Stimulated activated CD8-positive, alpha-beta memory T cell treated with anti-CD3 and anti-CD28 coated beads, Interleukin-12 subunit alpha, Interleukin-12 subunit beta, amount 100 ng/mL, for 1 hour (primary cell): ENCODE results near the gene COL10A1.

Source experiments
- DNase-seq: peaks from one replicate; pipeline ENCODE4 v3.0.0-alpha.2; 2020; ENCODE audit warnings: low read depth

COL10A1 gene

GRCh38 chr6:116083052-116083451, 42.9 kb downstream of the COL10A1 start:
- DNase-seq: no peak

DNA sequence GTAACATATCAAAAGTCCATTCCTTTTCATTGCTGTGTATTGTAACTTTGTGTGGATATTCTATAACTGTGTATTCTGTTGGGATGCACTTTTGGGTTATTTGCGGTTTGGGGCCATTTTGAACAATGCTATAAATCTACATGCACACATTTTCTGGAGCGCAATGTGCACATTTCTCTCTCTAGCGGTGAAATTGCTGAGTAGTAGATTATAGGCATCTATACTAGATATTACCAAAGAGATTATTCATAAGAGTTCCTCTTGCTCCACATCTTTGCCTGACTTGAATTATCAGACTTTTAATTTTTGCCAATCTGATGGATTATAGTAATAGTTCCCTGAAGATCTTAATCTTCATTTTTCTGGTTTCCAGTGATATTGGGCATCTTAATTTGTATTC, 47.0 kb downstream of the COL10A1 start:
- DNase-seq: no peak

- DNase-seq: no peak
Measured at GRCh38 chr6:116078522-116078921, 47.4 kb downstream of the COL10A1 start.

GRCh38 chr6:116074732-116075390, 51.1 kb downstream of the COL10A1 start:
- DNase-seq: no peak

GRCh38 chr6:116073765-116074440, 52.0 kb downstream of the COL10A1 start:
- no peak for DNase-seq

GRCh38 chr6:116072368-116072767, 53.6 kb downstream of the COL10A1 start:
- DNase-seq: no peak

DNA sequence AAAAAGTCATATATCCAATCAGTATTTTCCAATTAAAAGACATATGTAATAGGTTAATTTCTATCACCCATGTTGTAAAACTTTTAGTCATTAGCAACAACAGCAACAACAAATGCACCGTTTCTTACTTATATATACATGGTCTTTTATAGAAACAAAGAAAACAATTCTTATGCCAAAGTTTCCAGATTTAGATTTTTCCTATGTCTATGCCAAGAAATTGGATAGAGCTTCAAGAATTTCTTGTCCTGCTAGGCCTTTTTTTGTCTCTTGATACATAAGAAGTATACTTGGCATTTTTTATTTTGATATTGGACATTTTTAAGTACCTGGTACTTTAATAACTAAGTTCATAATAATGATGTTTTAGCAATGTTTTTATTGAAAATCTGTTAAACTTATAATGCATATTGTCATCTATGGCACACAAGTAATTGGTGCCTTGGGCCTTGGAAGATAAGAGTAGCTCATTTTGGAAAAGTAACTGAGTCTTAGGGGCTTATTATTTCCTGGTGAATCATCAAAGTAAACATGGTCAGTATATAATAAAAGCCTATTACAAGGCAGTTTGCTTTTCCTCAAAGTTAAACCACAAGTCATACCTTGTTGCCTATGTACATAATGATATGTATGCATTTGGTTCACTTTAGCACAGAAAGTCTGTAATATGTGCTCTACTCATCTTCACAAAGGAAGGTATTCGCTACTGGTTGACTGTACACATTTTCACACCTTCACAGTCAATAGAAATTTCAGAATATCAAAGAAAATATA, 55.1 kb downstream of the COL10A1 start:
- DNase-seq: no peak

GRCh38 chr6:116070101-116070500, 55.8 kb downstream of the COL10A1 start:
- DNase-seq: no peak
